ENCODE results near the gene NUP85.
A peak's percentile ranks its signal among the peaks of the same experiment; 100 is the strongest.

The NUP85 gene

DNA sequence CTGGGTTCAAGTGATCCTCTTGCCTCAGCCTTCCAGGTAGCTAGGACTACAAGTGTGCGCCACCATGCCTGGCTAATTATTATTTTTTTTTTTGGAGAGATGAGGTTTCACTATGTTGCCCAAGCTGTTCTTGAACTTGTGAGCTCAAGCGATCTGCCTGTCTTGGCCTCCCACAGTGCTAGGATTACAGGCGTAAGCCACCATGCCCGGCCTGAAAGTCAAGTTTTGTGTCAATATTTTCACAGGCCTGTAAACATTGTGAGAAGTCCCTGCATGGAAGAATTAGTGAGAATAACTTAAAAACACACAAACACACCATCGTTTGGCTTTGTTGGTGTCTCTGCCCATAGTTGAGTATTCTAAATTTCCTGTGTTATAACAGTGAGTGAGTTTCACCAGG is 22.2 kb downstream of the NUP85 start:
- TF ChIP-seq POLR2A (IDR thresholded peaks at IDR 0.05; ENCODE audit: low read length), result no peak
- TF ChIP-seq GATA1 (IDR thresholded peaks at IDR 0.05; ENCODE audit: low read depth, low read length), result no peak
- DNase-seq, result no peak

GRCh38 chr17:75228305-75228704 is 22.8 kb downstream of the NUP85 start:
- no peak for TF ChIP-seq GATA1 (IDR thresholded peaks at IDR 0.05; ENCODE audit: low read depth, low read length)
- TF ChIP-seq POLR2A (IDR thresholded peaks at IDR 0.05; ENCODE audit: low read length), result no peak
- no peak for DNase-seq

- no peak for TF ChIP-seq POLR2A (IDR thresholded peaks at IDR 0.05; ENCODE audit: low read length)
- TF ChIP-seq GATA1 (IDR thresholded peaks at IDR 0.05; ENCODE audit: low read depth, low read length), result no peak
- no peak for DNase-seq
These were observed 23.4 kb downstream of the NUP85 start for GRCh38 chr17:75228847-75229246.

DNA sequence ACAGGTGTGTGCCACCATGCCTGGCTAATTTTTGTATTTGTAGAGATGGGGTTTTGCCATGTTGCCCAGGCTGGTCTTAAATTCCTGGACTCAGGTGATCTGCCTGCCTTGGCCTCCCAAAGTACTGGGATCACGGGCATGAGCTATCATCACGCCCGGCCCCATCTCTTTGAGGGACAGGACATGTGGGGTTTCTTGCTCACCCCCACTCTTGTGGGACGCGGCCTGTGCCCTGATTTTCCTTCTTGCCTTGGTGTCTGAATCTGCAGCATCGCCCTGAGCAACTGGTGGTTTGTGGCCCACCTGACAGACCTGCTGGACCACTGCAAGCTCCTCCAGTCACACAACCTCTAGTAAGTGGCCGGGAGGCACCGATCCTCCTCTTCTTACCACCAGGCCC is 25.6 kb downstream of the NUP85 start:
- no peak for DNase-seq
- no peak for TF ChIP-seq GATA1 (IDR thresholded peaks at IDR 0.05; ENCODE audit: low read depth, low read length)
- no peak for TF ChIP-seq POLR2A (IDR thresholded peaks at IDR 0.05; ENCODE audit: low read length)

GRCh38 chr17:75231741-75232464 is 26.4 kb downstream of the NUP85 start:
- DNase-seq, result no peak
- TF ChIP-seq GATA1 (IDR thresholded peaks at IDR 0.05; ENCODE audit: low read depth, low read length), result no peak
- no peak for TF ChIP-seq POLR2A (IDR thresholded peaks at IDR 0.05; ENCODE audit: low read length)

DNA sequence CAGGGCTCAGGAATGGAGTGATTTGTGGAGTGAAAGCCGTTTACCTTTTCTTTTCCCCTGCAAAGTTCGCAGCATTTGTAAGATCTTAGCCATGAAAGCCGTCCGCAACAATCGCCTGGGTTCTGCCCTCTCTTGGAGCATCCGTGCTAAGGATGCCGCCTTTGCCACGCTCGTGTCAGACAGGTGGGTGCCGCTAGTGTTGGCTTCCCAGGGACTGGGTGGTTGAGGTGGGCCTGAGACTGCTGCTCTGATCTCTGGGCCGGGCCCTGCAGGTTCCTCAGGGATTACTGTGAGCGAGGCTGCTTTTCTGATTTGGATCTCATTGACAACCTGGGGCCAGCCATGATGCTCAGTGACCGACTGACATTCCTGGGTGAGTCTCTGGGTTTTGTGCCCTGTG is 27.3 kb downstream of the NUP85 start:
- TF ChIP-seq GATA1 (IDR thresholded peaks at IDR 0.05; ENCODE audit: low read depth, low read length), result no peak
- no peak for TF ChIP-seq POLR2A (IDR thresholded peaks at IDR 0.05; ENCODE audit: low read length)
- no peak for DNase-seq

DNA sequence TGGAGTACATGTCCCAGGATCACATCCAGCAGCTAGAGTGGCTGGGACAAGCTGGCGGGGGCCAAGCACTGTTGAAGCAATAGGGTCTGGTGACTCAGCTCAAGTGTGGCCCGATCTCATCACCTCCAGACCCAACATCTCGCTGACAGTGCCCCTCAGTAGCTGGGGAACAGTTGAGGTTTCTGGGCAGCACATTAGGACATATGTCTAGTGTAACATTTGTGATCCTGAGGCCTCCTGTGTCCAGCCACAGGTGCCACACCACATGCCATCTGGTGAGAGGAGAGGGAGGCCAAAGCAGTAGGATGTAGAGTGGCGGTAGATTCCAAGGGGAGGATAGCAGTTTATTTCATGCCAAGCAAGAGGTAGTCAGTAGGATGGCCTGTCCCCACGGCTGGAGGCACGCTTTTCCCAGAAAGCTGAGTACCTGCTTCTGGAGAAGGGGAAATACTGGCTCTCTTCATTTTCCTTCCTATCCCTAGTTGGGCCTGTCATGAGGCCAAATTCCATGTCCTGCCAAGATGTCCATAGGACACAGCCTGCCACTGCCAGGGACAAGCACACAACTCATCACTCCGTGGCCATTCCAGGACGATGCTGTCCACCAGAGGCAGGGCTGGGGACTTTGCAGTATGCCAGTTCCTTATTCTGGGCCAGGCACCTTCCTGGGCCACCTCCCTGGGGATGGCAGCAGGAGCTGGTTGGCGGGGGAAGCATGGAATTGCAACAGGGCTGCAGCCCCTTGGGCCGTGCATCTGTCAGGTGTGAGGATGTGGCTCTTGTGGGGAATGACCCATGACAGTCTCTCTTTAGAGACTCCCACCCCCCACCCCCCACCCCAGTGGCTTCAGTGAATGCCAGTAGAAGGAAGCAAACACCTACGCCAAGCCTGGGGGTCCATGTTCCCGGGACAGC is 31.9 kb downstream of the NUP85 start:
- TF ChIP-seq GATA1 (IDR thresholded peaks at IDR 0.05; ENCODE audit: low read depth, low read length) (no peak), POLR2A (IDR thresholded peaks at IDR 0.05; ENCODE audit: low read length) (no peak)
- no peak for DNase-seq

DNA sequence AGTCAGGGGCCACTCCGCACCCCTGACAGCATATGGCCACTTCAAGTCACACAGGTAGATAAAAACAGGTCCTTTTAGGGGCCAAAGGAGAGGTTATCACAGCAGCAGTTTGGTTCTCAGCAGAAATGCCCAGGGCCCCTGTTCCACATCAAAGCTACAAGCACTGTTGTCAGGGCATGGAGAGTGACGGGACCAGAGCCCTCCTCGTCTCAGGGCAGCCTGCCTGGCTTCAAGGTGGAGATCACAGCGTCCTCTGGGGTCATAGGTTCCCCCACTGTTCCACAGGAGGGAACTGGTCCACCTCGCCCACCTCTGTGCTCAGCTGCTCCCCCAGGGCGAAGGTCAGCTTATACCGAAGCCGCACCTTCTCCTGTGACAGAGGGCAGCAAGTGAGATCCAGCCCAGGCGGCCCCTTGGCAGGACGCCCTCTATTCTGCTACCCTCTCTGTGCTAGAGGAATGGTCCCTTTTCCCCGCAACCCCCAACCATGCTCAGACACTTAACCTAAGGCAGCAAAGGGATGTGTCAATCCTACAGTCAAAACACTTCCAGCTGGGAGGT is 32.6 kb downstream of the NUP85 start:
- no peak for DNase-seq
- TF ChIP-seq GATA1 (IDR thresholded peaks at IDR 0.05; ENCODE audit: low read depth, low read length), result no peak
- TF ChIP-seq POLR2A (IDR thresholded peaks at IDR 0.05; ENCODE audit: low read length), result no peak

- peak; percentile 85 to 88 for DNase-seq
- TF ChIP-seq GATA1 (IDR thresholded peaks at IDR 0.05; ENCODE audit: low read depth, low read length) (no peak), POLR2A (IDR thresholded peaks at IDR 0.05; ENCODE audit: low read length) (no peak)
These were observed 33.3 kb downstream of the NUP85 start for GRCh38 chr17:75238684-75239191.

GRCh38 chr17:75239214-75239613 is 33.7 kb downstream of the NUP85 start:
- no peak for DNase-seq
- TF ChIP-seq POLR2A (IDR thresholded peaks at IDR 0.05; ENCODE audit: low read length), result no peak
- no peak for TF ChIP-seq GATA1 (IDR thresholded peaks at IDR 0.05; ENCODE audit: low read depth, low read length)

- TF ChIP-seq POLR2A (IDR thresholded peaks at IDR 0.05; ENCODE audit: low read length) (no peak), GATA1 (IDR thresholded peaks at IDR 0.05; ENCODE audit: low read depth, low read length) (no peak)
- DNase-seq, result no peak
These were observed 34.4 kb downstream of the NUP85 start for GRCh38 chr17:75239778-75240393.

GRCh38 chr17:75240394-75241142 is 35.1 kb downstream of the NUP85 start:
- DNase-seq, result peak; percentile 64 to 70

GRCh38 chr17:75241143-75241430 is 35.6 kb downstream of the NUP85 start:
- TF ChIP-seq POLR2A (IDR thresholded peaks at IDR 0.05; ENCODE audit: low read length), result no peak
- no peak for TF ChIP-seq GATA1 (IDR thresholded peaks at IDR 0.05; ENCODE audit: low read depth, low read length)
- no peak for DNase-seq

More at GRCh38 chr17:75240394-75241142, 35.1 kb downstream of the NUP85 start:
- TF ChIP-seq GATA1 (IDR thresholded peaks at IDR 0.05; ENCODE audit: low read depth, low read length) (no peak), POLR2A (IDR thresholded peaks at IDR 0.05; ENCODE audit: low read length) (no peak)
